Endodermal cell (in vitro differentiated cells): Measurements from ENCODE around the gene NOTCH2. TPM values are rescaled to one million over a fixed set of nuclear protein-coding genes. Genes with fewer than 3 reads are reported as not detected.
"Not testable (repeated sequence)": the region's sequence is repeated elsewhere in the genome, so short reads cannot be mapped to it uniquely, and the experiment has no call there.

Source experiments
- DNase-seq: peaks from one replicate; pipeline ENCODE4 v3.0.0-alpha.2; 2017
- H3K27ac ChIP-seq: 2 replicates; pipeline ENCODE4 v1.5.1; 2013; ENCODE audit warnings: mild to moderate bottlenecking, low read depth, low read length, moderate library complexity
- H3K27me3 ChIP-seq: 2 replicates; pipeline ENCODE4 v1.6.1; 2013; ENCODE audit warnings: mild to moderate bottlenecking, low read length, moderate library complexity; ENCODE audit not compliant: insufficient read depth, control insufficient read depth, poor library complexity, severe bottlenecking
- H3K36me3 ChIP-seq: 2 replicates; pipeline ENCODE4 v1.7.0; 2013; ENCODE audit warnings: mild to moderate bottlenecking, low read length, moderate library complexity; ENCODE audit not compliant: control insufficient read depth, insufficient read depth
- H3K4me1 ChIP-seq: one replicate; pipeline ENCODE4 v1.7.0; 2013; ENCODE audit warnings: low read length; ENCODE audit not compliant: control insufficient read depth, insufficient read depth
- H3K4me3 ChIP-seq: 2 replicates; pipeline ENCODE4 v1.5.1; 2013; ENCODE audit warnings: mild to moderate bottlenecking, low read length, moderate library complexity
- H3K9ac ChIP-seq: 2 replicates; pipeline ENCODE4 v1.6.1; 2013; ENCODE audit warnings: mild to moderate bottlenecking, low read length, moderate library complexity; ENCODE audit not compliant: poor library complexity, severe bottlenecking; ENCODE audit errors: extremely low read depth
- H3K9me3 ChIP-seq: 2 replicates; pipeline ENCODE4 v1.6.1; 2013; ENCODE audit warnings: mild to moderate bottlenecking, low read length, moderate library complexity; ENCODE audit not compliant: control insufficient read depth
- H3K27ac Mint-ChIP-seq: 2 replicates; pipeline ENCODE4 v1.8.0; 2020; ENCODE audit warnings: mixed read lengths
- H3K27me3 Mint-ChIP-seq: 2 replicates; pipeline ENCODE4 v1.8.0; 2021; ENCODE audit warnings: mild to moderate bottlenecking, mixed read lengths; ENCODE audit not compliant: insufficient read depth
- H3K36me3 Mint-ChIP-seq: 2 replicates; pipeline ENCODE4 v1.8.0; 2020; ENCODE audit warnings: low read depth, mixed read lengths
- H3K4me1 Mint-ChIP-seq: 2 replicates; pipeline ENCODE4 v1.8.0; 2020; ENCODE audit warnings: mixed read lengths
- H3K4me3 Mint-ChIP-seq: 2 replicates; pipeline ENCODE4 v1.8.0; 2020; ENCODE audit warnings: mild to moderate bottlenecking, moderate library complexity, mixed read lengths
- H3K9me3 Mint-ChIP-seq: 2 replicates; pipeline ENCODE4 v1.8.0; 2020; ENCODE audit warnings: mild to moderate bottlenecking, mixed read lengths
- WGBS, 2 experiments: methylation state at CpG; one replicate each; pipeline versions ENCODE4 v1.1.5 to v1.1.7; 2013; ENCODE audit warnings: missing lambda C conversion rate in 2 of 2, mixed read lengths in 1 of 2; ENCODE audit not compliant: insufficient coverage in 1 of 2, insufficient read length in 1 of 2; 5-methylcytosine and 5-hydroxymethylcytosine counted together
- total RNA-seq, 2 donors: library from RNA; stranded (reverse); fragmentation: NEBNext Ultra II Directional in 1 of 2; extraction: Animal tissue kit (Norgen Biotek cat#: 25700) in 1 of 2; gene quantifications; 2 replicates in 1 of 2; 3 replicates in 1 of 2; pipeline ENCODE4 v1.2.1, GENCODE V29; 2021

NOTCH2 gene
- total RNA-seq, 2 donors from 2014 or later, result 79.0 to 88.3 TPM

DNA sequence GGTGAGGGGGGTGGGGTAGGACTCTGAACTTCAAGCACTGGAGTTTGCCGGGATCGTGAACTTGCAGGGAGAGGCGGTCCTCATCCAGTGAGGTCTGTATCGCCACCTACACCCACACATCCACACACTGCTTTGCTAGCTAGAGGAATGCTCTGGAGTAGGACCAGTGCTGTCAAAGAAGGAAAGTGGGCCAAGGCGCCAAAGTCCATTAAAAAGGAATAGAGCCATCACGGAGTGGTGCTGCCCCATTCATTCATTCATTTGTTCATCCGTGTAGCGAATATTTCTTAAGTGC, 405 bp upstream of the NOTCH2 start:
- H3K9ac ChIP-seq, H3K27ac ChIP-seq, H3K27me3 ChIP-seq, H3K36me3 Mint-ChIP-seq, H3K4me1 Mint-ChIP-seq, H3K4me3 Mint-ChIP-seq, H3K9me3 Mint-ChIP-seq, H3K36me3 ChIP-seq, DNase-seq, H3K27me3 Mint-ChIP-seq, H3K4me1 ChIP-seq, H3K4me3 ChIP-seq, H3K27ac Mint-ChIP-seq, H3K9me3 ChIP-seq: not testable (repeated sequence)
- WGBS, 2 experiments, result no CpG with 5 or more reads among the region's 8 CpGs

DNA sequence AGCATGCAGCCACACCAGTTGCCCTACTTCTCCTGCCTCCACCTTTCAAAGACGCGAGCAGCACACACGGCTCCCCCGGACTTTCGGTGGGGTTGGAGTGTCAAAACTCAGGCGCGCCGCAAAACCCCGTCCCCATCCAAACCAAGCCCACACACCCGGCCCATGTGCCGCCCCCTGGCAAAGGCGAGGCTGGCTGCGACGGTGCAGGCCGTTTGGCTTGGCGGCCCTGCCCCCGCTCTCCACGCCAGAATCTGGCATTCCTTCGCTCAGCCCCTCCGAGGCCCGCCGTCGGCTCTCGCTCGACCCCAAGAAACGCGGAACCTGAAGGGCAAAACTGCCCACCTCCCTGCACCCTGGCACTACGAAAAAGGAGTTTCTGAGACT, 787 bp downstream of the NOTCH2 start:
- H3K4me3 Mint-ChIP-seq, result peak overlapping the region; percentile 54
- H3K36me3 Mint-ChIP-seq, H3K36me3 ChIP-seq, H3K27ac Mint-ChIP-seq, H3K4me3 ChIP-seq, H3K9me3 ChIP-seq, H3K27ac ChIP-seq, H3K27me3 ChIP-seq, H3K9me3 Mint-ChIP-seq, DNase-seq, H3K27me3 Mint-ChIP-seq, H3K9ac ChIP-seq, H3K4me1 Mint-ChIP-seq, H3K4me1 ChIP-seq: not testable (repeated sequence)
- 0% methylated on average over 8 of the region's 28 CpGs; no CpG with 5 or more reads in 1 of the 2 experiments for WGBS, 2 experiments

DNA sequence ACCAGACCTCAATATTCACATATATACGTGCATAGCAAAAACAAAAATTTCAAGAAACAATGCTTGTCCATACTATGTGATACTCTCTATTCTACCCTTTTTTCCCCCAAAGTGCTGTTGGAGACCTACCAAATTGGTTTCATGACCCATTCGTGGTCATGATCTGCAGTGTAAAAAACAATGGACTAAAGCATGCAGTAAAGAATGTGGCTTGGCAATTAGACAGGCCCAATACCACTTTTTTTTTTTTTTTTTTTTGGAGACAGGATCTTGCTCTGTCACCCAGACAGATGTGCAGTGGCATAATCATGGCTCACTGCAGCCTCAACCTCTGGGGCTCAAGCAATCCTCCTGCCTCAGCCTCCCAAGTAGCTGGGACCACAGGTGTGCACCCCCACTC, 21.3 kb downstream of the NOTCH2 start:
- not testable (repeated sequence) for H3K4me1 Mint-ChIP-seq, H3K9me3 Mint-ChIP-seq

DNA sequence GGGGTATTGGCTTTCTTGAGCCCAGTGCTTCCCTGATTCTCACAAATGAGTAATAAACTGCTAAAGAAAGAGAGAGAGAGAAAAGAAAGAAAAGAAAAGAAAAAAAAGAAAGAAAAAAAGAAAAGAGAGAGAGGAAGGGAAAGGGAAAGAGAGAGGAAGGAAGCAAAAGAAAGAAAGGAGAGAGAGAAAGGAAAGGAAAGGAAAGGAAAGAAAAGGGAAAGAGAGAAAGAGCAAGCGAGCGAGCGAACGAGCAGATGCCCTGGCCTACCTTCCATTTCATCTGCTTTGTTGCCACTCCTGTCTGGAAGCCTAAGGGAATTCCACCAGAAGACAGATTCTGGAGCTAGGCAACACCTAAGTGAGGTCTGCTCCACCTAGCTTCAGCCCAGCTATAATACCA, 27.7 kb downstream of the NOTCH2 start:
- H3K27ac ChIP-seq, H3K36me3 Mint-ChIP-seq, H3K27me3 Mint-ChIP-seq, H3K9ac ChIP-seq, H3K4me1 ChIP-seq, H3K4me3 Mint-ChIP-seq, H3K36me3 ChIP-seq, DNase-seq, H3K27ac Mint-ChIP-seq, H3K9me3 Mint-ChIP-seq, H3K4me1 Mint-ChIP-seq, H3K9me3 ChIP-seq, H3K27me3 ChIP-seq, H3K4me3 ChIP-seq: not testable (repeated sequence)
- no CpG with 5 or more reads among the region's 4 CpGs for WGBS, 2 experiments

More for the DNA sequence above, 21.3 kb downstream of the NOTCH2 start:
- not testable (repeated sequence) for H3K9me3 ChIP-seq, H3K4me3 ChIP-seq, H3K4me1 ChIP-seq, DNase-seq, H3K36me3 ChIP-seq, H3K27ac ChIP-seq, H3K27me3 ChIP-seq, H3K27me3 Mint-ChIP-seq, H3K9ac ChIP-seq, H3K27ac Mint-ChIP-seq, H3K4me3 Mint-ChIP-seq, H3K36me3 Mint-ChIP-seq
- 87% methylated on average over 1 of the region's 2 CpGs; no CpG with 5 or more reads in 1 of the 2 experiments for WGBS, 2 experiments

DNA sequence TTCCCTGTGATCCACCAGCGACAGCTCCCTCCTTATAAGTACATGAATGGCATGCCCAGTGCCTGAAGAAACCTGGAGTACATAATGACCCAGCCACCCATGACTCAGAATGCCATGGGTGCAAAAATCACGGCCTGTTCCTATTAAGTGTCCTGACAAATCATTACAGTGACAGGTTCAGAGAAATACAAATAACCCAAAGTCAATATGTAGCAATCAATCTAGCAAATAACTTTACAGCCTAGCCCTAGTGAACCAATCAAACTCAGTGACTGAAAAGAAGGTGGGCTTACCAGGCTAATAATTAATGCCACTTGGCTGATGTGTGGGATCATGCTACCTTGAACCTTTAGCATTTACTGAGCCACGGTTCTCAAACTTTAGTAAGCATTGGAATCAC, 37.2 kb downstream of the NOTCH2 start:
- not testable (repeated sequence) for H3K27ac ChIP-seq, H3K36me3 Mint-ChIP-seq, H3K9me3 ChIP-seq, H3K4me3 ChIP-seq, H3K36me3 ChIP-seq, H3K27ac Mint-ChIP-seq, H3K4me3 Mint-ChIP-seq, H3K9me3 Mint-ChIP-seq, H3K4me1 ChIP-seq, DNase-seq, H3K4me1 Mint-ChIP-seq, H3K27me3 ChIP-seq, H3K9ac ChIP-seq, H3K27me3 Mint-ChIP-seq
- no CpG with 5 or more reads among the region's 3 CpGs for WGBS, 2 experiments

DNA sequence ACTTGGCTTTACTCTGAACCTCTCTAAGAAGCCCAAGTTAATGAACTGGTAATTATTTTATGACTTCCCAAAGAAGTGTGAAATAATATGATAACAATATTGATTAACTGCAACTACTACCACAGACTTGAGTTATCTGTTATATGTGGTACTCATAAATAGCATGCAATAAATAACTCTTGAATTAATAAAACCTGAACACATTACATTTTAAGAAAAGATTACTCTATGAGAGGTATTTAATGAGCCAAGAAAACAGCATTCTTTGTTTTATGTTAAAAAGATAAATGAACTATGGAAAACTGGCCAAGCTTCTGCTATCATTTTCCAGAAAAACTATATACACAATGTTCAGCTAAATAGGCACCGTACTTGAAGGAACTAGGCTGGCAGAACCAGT, 45.7 kb downstream of the NOTCH2 start:
- not testable (repeated sequence) for H3K4me1 Mint-ChIP-seq, H3K27ac Mint-ChIP-seq, H3K4me1 ChIP-seq, H3K36me3 ChIP-seq, DNase-seq, H3K36me3 Mint-ChIP-seq, H3K27ac ChIP-seq, H3K4me3 Mint-ChIP-seq, H3K4me3 ChIP-seq, H3K9me3 ChIP-seq, H3K27me3 ChIP-seq, H3K9ac ChIP-seq, H3K9me3 Mint-ChIP-seq, H3K27me3 Mint-ChIP-seq
- no CpG with 5 or more reads among the region's 1 CpG for WGBS, 2 experiments

DNA sequence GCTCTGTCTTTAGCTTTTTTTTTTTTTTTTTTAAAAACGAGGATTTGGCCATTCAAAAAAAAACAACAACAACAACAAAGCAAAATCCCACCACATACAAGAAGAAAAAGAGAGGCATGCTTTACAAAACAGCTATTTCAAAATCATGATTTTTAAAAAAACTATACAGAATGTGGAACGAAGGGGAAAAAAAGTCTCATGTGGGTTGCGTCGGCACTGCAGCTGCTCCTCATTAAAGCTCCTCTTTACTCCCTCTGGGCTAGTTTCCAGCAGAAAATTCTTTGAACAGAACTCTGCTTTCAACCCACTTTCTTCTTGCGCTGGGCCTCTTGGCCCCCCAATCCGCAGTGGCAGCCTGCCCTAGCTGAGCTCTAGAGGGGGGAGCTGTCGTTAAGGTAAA, 54.5 kb downstream of the NOTCH2 start:
- not testable (repeated sequence) for H3K27ac ChIP-seq, H3K4me1 ChIP-seq, H3K9me3 ChIP-seq, H3K27me3 Mint-ChIP-seq, H3K4me3 ChIP-seq, H3K27ac Mint-ChIP-seq, H3K4me3 Mint-ChIP-seq, H3K4me1 Mint-ChIP-seq, H3K9ac ChIP-seq, H3K36me3 Mint-ChIP-seq, H3K27me3 ChIP-seq, H3K9me3 Mint-ChIP-seq, H3K36me3 ChIP-seq, DNase-seq
- WGBS, 2 experiments, result 82% methylated on average over 3 of the region's 7 CpGs; no CpG with 5 or more reads in 1 of the 2 experiments
